ENCODE results near the gene CWC27. TPM values are rescaled to one million over a fixed set of nuclear protein-coding genes. Genes with fewer than 3 reads are reported as not detected.
"Not testable (repeated sequence)": the region's sequence is repeated elsewhere in the genome, so short reads cannot be mapped to it uniquely, and the experiment has no call there.

Gene CWC27
- total RNA-seq, 1 experiment from 2014 or later = 42.7 TPM

GRCh38 chr5:64930672-64931318 lies 162.1 kb downstream of the CWC27 start (continued):
- TF ChIP-seq IRF1 (CRISPR knock-in tag; IDR thresholded peaks at IDR 0.05) (no peak), CREM (CRISPR knock-in tag; IDR thresholded peaks at IDR 0.05) (no peak)

GRCh38 chr5:64939422-64939771 lies 170.7 kb downstream of the CWC27 start:
- ATAC-seq = peak; percentile 20; the same call in 1 of the 2 replicates
- peaks cover 28% of the 10 kb centered on the region for H3K9me3 Mint-ChIP-seq
- peak overlapping the region; percentile 7; the same call in 1 of the 2 replicates for H3K4me3 Mint-ChIP-seq
- peak; percentile 16 for DNase-seq (ENCODE audit: low spot score)
- H3K4me1 Mint-ChIP-seq = peaks cover 17% of the 10 kb centered on the region
- H3K36me3 Mint-ChIP-seq = peaks cover 14% of the 10 kb centered on the region
- ChIA-PET CTCF (interaction anchor here (1.2 to 2.3 kb wide), 2 partner anchors 20 to 128 kb away, joined by 3 to 9 read pairs; no protein-coding TSS in a partner anchor), POLR2A (interaction anchor here (0.7 kb wide), 1 partner anchor 128 kb away, joined by 3 read pairs; no protein-coding TSS in a partner anchor)
- H3K27ac Mint-ChIP-seq; H3K27me3 Mint-ChIP-seq (ENCODE audit: low read depth): not testable (repeated sequence)

- no peak overlapping the region for H3K27ac Mint-ChIP-seq
- ChIA-PET CTCF (interaction anchor here (1.2 to 2.3 kb wide), 2 partner anchors 19 to 129 kb away, joined by 3 to 9 read pairs; no protein-coding TSS in a partner anchor), POLR2A (interaction anchor here (0.7 to 0.9 kb wide), 2 partner anchors 48 to 129 kb away, joined by 3 read pairs; no protein-coding TSS in a partner anchor)
Measured at GRCh38 chr5:64939772-64940510, 171.2 kb downstream of the CWC27 start.

GRCh38 chr5:64942460-64942859 lies 173.7 kb downstream of the CWC27 start:
- Mint-ChIP-seq H3K36me3 (peaks cover 4% of the 10 kb centered on the region; the same call in 1 of the 2 replicates), H3K4me1 (peaks cover 17% of the 10 kb centered on the region), H3K27ac (no peak overlapping the region), H3K4me3 (no peak overlapping the region), H3K27me3 (ENCODE audit: low read depth) (no peaks in the 10 kb centered on the region), H3K9me3 (peaks cover 8% of the 10 kb centered on the region)
- POLR2A ChIA-PET = no interaction called here
- DNase-seq (ENCODE audit: low spot score) (no peak), ATAC-seq (no peak)
- CTCF ChIA-PET = no interaction called here
- TF ChIP-seq ZBTB43 (CRISPR knock-in tag; IDR thresholded peaks at IDR 0.05) (no peak), ATF6 (CRISPR knock-in tag; IDR thresholded peaks at IDR 0.05) (no peak), NFE2L1 (CRISPR knock-in tag; IDR thresholded peaks at IDR 0.05) (no peak), IRF1 (CRISPR knock-in tag; IDR thresholded peaks at IDR 0.05) (no peak), GABPB1 (CRISPR knock-in tag; IDR thresholded peaks at IDR 0.05) (no peak), ZNF671 (CRISPR knock-in tag; IDR thresholded peaks at IDR 0.05) (no peak), ATF2 (CRISPR knock-in tag; IDR thresholded peaks at IDR 0.05; ENCODE audit: borderline replicate concordance, low read depth) (no peak)

More at GRCh38 chr5:64939772-64940510, 171.2 kb downstream of the CWC27 start:
- peak; percentile 41 for DNase-seq (ENCODE audit: low spot score)
- Mint-ChIP-seq H3K27me3 (ENCODE audit: low read depth) (no peaks in the 10 kb centered on the region), H3K4me1 (peaks cover 17% of the 10 kb centered on the region), H3K9me3 (peaks cover 24% of the 10 kb centered on the region), H3K36me3 (peaks cover 11% of the 10 kb centered on the region), H3K4me3 (peak overlapping the region; percentile 7; the same call in 1 of the 2 replicates)
- TF ChIP-seq NFYB (CRISPR knock-in tag; conservative IDR thresholded peaks at IDR 0.05; ENCODE audit: low read depth) = no peak
- no peak for TF ChIP-seq ZMAT4 (CRISPR knock-in tag; IDR thresholded peaks at IDR 0.05)
- TF ChIP-seq ATF1 (CRISPR knock-in tag; IDR thresholded peaks at IDR 0.05) = no peak
- no peak for TF ChIP-seq TEAD4 (CRISPR knock-in tag; IDR thresholded peaks at IDR 0.05)
- no peak for TF ChIP-seq ETV6 (CRISPR knock-in tag; IDR thresholded peaks at IDR 0.05)
- no peak for TF ChIP-seq FOXP4 (CRISPR knock-in tag; IDR thresholded peaks at IDR 0.05)
- TF ChIP-seq NR3C1 (CRISPR knock-in tag; conservative IDR thresholded peaks at IDR 0.05; ENCODE audit: low read depth) = no peak
- no peak for TF ChIP-seq PREB (CRISPR knock-in tag; IDR thresholded peaks at IDR 0.05; ENCODE audit: borderline replicate concordance)
- ATAC-seq = peak; percentile 97

All from WTC11 (cell line).